SH-SY5Y (cell line): ENCODE measurements around the gene COMMD6.

Experiments used
- GATA2 ChIP-seq: IDR thresholded peaks from 2 replicates; pipeline ENCODE4 v1.6.1; 2011; ENCODE audit warnings: mild to moderate bottlenecking, low read depth, low read length
- GATA3 ChIP-seq: IDR thresholded peaks from 2 replicates; pipeline ENCODE4 v1.6.1; 2011; ENCODE audit warnings: low read depth, mild to moderate bottlenecking, low read length, moderate library complexity

DNA sequence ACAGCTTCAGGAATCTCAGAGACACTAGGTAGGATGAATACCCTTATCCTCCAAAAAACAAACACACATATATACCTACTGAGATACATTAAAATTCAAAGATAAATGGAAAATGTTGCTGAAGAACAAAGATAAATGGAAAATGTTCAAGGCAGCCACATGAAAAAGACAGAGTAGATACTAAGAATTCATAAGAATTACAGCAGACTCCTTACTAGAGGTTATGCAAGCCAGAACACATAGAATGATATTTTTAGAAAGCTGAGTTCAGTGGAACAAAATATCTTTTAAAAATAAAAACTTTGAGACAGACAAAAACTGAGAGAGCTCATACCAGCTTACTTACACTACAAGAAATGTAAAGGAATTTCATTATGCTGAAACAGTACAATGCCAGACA, 47.5 kb upstream of the COMMD6 start:
- TF ChIP-seq GATA2 (no peak), GATA3 (no peak)
